Uterus (tissue), 4 donors: ENCODE measurements around the gene SNTG2. TPM values are rescaled to one million over a fixed set of nuclear protein-coding genes. Genes with fewer than 3 reads are reported as not detected.

Experiments
- DNase-seq, 2 donors: peaks; one replicate each; pipeline ENCODE4 v3.0.0-alpha.2; 2019 to 2020
- H3K27ac ChIP-seq, 2 donors: fragments of 200-600 bp; sonication (generic); 1 replicate in 1 of 2; 2 replicates in 1 of 2; pipeline ENCODE4 v1.5.1; 2016 to 2018
- H3K27me3 ChIP-seq, 2 donors: fragments of 200-600 bp; sonication (generic); one replicate each; pipeline ENCODE4 v1.5.1; 2018 to 2019; ENCODE audit warnings: control low read depth in 1 of 2
- H3K36me3 ChIP-seq, 2 donors: fragments of 200-600 bp; sonication (generic); one replicate each; pipeline ENCODE4 v1.5.1; 2019; ENCODE audit warnings: control low read depth in 1 of 2
- H3K4me1 ChIP-seq, 2 donors: fragments of 200-600 bp; sonication (generic); one replicate each; pipeline ENCODE4 v1.5.1; 2018 to 2019; ENCODE audit warnings: control low read depth in 1 of 2
- H3K4me3 ChIP-seq, 2 donors: fragments of 200-600 bp; sonication (generic); 1 replicate in 1 of 2; 2 replicates in 1 of 2; pipeline ENCODE4 v1.5.1; 2018 to 2019; ENCODE audit warnings: mild to moderate bottlenecking in 1 of 2
- H3K9me3 ChIP-seq, 2 donors: fragments of 200-600 bp; sonication (generic); one replicate each; pipeline ENCODE4 v1.5.1; 2019; ENCODE audit warnings: control low read depth in 1 of 2
- CTCF ChIP-seq, 4 experiments: fragments of 200-600 bp in 2 of 4; fragments of 450-650 bp in 2 of 4; sonication (generic) in 2 of 4; IDR thresholded peaks; one replicate each; pipeline ENCODE4 v1.5.1; 2016 to 2019; ENCODE audit warnings: antibody characterized with exemption in 4 of 4, mild to moderate bottlenecking in 2 of 4, moderate library complexity in 1 of 4
- POLR2A ChIP-seq, 2 donors: fragments of 450-650 bp; IDR thresholded peaks; one replicate each; pipeline ENCODE4 v1.6.1; 2016; ENCODE audit warnings: antibody characterized with exemption in 2 of 2, mild to moderate bottlenecking in 1 of 2, moderate library complexity in 1 of 2
- intact Hi-C: fragments of 100-400 bp; cut with DNase I; formaldehyde crosslinking; loops from one replicate; pipeline ENCODE4 v1.15.1; 2023; ENCODE audit warnings: low total_unique reads
- total RNA-seq, 4 donors: library from RNA; depleted of rRNA in 3 of 4; stranded (reverse); fragments of >200 nt in 3 of 4; gene quantifications; one replicate each; pipeline versions ENCODE4 v1.1.0 to v1.2.4, GENCODE V29; 2014 to 2023
- donor health status: DM: yes; HTN: yes; CAD: no.

SNTG2 gene
- total RNA-seq, 4 donors from 2014 or later: 3.2 to 46.2 (median 31.4) TPM

- H3K9me3 ChIP-seq: no peaks in the 10 kb centered on the region
- H3K36me3 ChIP-seq: no peaks in the 10 kb centered on the region
- no peak overlapping the region for H3K4me3 ChIP-seq
- TF ChIP-seq CTCF (IDR thresholded peaks at IDR 0.05) (no peak), POLR2A (IDR thresholded peaks at IDR 0.05) (no peak)
- H3K27me3 ChIP-seq: peaks cover 0 to 5% of the 10 kb centered on the region in 2 donors
- intact Hi-C loops: no loop called here
- no peaks in the 10 kb centered on the region for H3K4me1 ChIP-seq
- no peak overlapping the region for H3K27ac ChIP-seq
- no peak for DNase-seq
Measured at GRCh38 chr2:941871-942270, 8.8 kb upstream of the SNTG2 start.

GRCh38 chr2:942775-943460 lies 7.7 kb upstream of the SNTG2 start:
- DNase-seq: no peak
- Histone ChIP-seq H3K27ac (no peak overlapping the region), H3K36me3 (no peaks in the 10 kb centered on the region), H3K4me1 (no peaks in the 10 kb centered on the region), H3K9me3 (no peaks in the 10 kb centered on the region), H3K4me3 (no peak overlapping the region), H3K27me3 (peaks cover 0 to 5% of the 10 kb centered on the region in 2 donors)
- intact Hi-C loops: no loop called here
- TF ChIP-seq POLR2A (IDR thresholded peaks at IDR 0.05): no peak
- TF ChIP-seq CTCF (IDR thresholded peaks at IDR 0.05): no peak

GRCh38 chr2:943461-943797 lies 7.2 kb upstream of the SNTG2 start:
- TF ChIP-seq CTCF (IDR thresholded peaks at IDR 0.05) (no peak), POLR2A (IDR thresholded peaks at IDR 0.05) (no peak)
- no peak overlapping the region for H3K27ac ChIP-seq
- no peak overlapping the region for H3K4me3 ChIP-seq
- intact Hi-C loops: no loop called here
- no peaks in the 10 kb centered on the region for H3K4me1 ChIP-seq
- H3K36me3 ChIP-seq: no peaks in the 10 kb centered on the region
- H3K27me3 ChIP-seq: peaks cover 0 to 5% of the 10 kb centered on the region in 2 donors
- no peaks in the 10 kb centered on the region for H3K9me3 ChIP-seq
- no peak for DNase-seq

- H3K27me3 ChIP-seq: peaks cover 0 to 8% of the 10 kb centered on the region in 2 donors
- intact Hi-C loops: no loop called here
- no peak overlapping the region for H3K4me3 ChIP-seq
- no peak for DNase-seq
- H3K9me3 ChIP-seq: no peaks in the 10 kb centered on the region
- TF ChIP-seq CTCF (IDR thresholded peaks at IDR 0.05): no peak
- no peak for TF ChIP-seq POLR2A (IDR thresholded peaks at IDR 0.05)
- no peaks in the 10 kb centered on the region for H3K36me3 ChIP-seq
- no peaks in the 10 kb centered on the region for H3K4me1 ChIP-seq
- H3K27ac ChIP-seq: no peak overlapping the region
Measured at GRCh38 chr2:943821-944220, 6.8 kb upstream of the SNTG2 start.

GRCh38 chr2:944693-945092 lies 6.0 kb upstream of the SNTG2 start:
- TF ChIP-seq POLR2A (IDR thresholded peaks at IDR 0.05) (no peak), CTCF (IDR thresholded peaks at IDR 0.05) (no peak)
- peaks cover 0 to 3% of the 10 kb centered on the region in 2 donors for H3K4me1 ChIP-seq
- H3K27ac ChIP-seq: no peak overlapping the region
- H3K4me3 ChIP-seq: no peak overlapping the region
- DNase-seq: no peak
- intact Hi-C loops: no loop called here
- no peaks in the 10 kb centered on the region for H3K36me3 ChIP-seq
- H3K9me3 ChIP-seq: no peaks in the 10 kb centered on the region
- H3K27me3 ChIP-seq: peaks cover 0 to 16% of the 10 kb centered on the region in 2 donors
